Neuronal stem cell (in vitro differentiated cells): ENCODE results near the gene KIF12.
A peak's percentile ranks its signal among the peaks of the same experiment; 100 is the strongest.

Experiments
- DNase-seq: peaks from one replicate; pipeline ENCODE4 v3.0.0-alpha.2; 2013; ENCODE audit warnings: low spot score
- H2AFZ ChIP-seq: one replicate; pipeline ENCODE4 v1.6.1; 2013; ENCODE audit warnings: mild to moderate bottlenecking, low read length, inconsistent platforms
- H2AK5ac ChIP-seq: 2 replicates; pipeline ENCODE4 v1.6.1; 2013; ENCODE audit warnings: low read depth, mild to moderate bottlenecking, inconsistent platforms, low read length, moderate library complexity, mixed read lengths
- H2BK120ac ChIP-seq: 2 replicates; pipeline ENCODE4 v1.6.1; 2013; ENCODE audit warnings: low read depth, mild to moderate bottlenecking, inconsistent platforms, low read length, moderate library complexity, mixed read lengths
- H2BK12ac ChIP-seq: one replicate; pipeline ENCODE4 v1.6.1; 2013; ENCODE audit warnings: low read length, inconsistent platforms
- H2BK15ac ChIP-seq: 2 replicates; pipeline ENCODE4 v1.6.1; 2013; ENCODE audit warnings: mild to moderate bottlenecking, low read length, inconsistent platforms, mixed read lengths
- H2BK5ac ChIP-seq: one replicate; pipeline ENCODE4 v1.6.1; 2013; ENCODE audit warnings: inconsistent platforms, mild to moderate bottlenecking, low read length, moderate library complexity
- H3K14ac ChIP-seq: one replicate; pipeline ENCODE4 v1.6.1; 2013; ENCODE audit warnings: low read length, inconsistent platforms
- H3K18ac ChIP-seq: 2 replicates; pipeline ENCODE4 v1.6.1; 2013; ENCODE audit warnings: low read length, inconsistent platforms
- H3K23ac ChIP-seq: 2 replicates; pipeline ENCODE4 v1.6.1; 2013; ENCODE audit warnings: low read depth, mild to moderate bottlenecking, mixed read lengths, low read length, inconsistent platforms; ENCODE audit not compliant: poor library complexity
- H3K27ac ChIP-seq: replicated peaks from 3 replicates; pipeline ENCODE4 v1.5.1; 2013; ENCODE audit warnings: low read length, inconsistent platforms
- H3K27me3 ChIP-seq, 3 experiments: 2 replicates each; pipeline ENCODE4 v1.6.1; 2013; ENCODE audit warnings: low read length in 3 of 3, mild to moderate bottlenecking in 2 of 3, inconsistent platforms in 1 of 3, low read depth in 1 of 3, mixed read lengths in 1 of 3, moderate library complexity in 1 of 3; ENCODE audit not compliant: control insufficient read depth in 3 of 3, insufficient read depth in 3 of 3
- H3K36me3 ChIP-seq, 2 donors: replicated peaks in 1 of 2; 2 replicates each; pipeline ENCODE4 v1.6.1; 2013; ENCODE audit warnings: low read length in 2 of 2; ENCODE audit not compliant: control insufficient read depth in 2 of 2, insufficient read depth in 2 of 2
- H3K4ac ChIP-seq: 2 replicates; pipeline ENCODE4 v1.6.1; 2013; ENCODE audit warnings: inconsistent platforms, mild to moderate bottlenecking, low read length, moderate library complexity
- H3K4me1 ChIP-seq, 2 donors: 1 replicate in 1 of 2; 2 replicates in 1 of 2; pipeline ENCODE4 v1.6.1; 2013; ENCODE audit warnings: low read length in 2 of 2, low read depth in 1 of 2; ENCODE audit not compliant: control insufficient read depth in 2 of 2, insufficient read depth in 1 of 2
- H3K4me2 ChIP-seq: one replicate; pipeline ENCODE4 v1.6.1; 2013; ENCODE audit warnings: mild to moderate bottlenecking, low read length, inconsistent platforms; ENCODE audit not compliant: insufficient read depth, poor library complexity, severe bottlenecking
- H3K4me3 ChIP-seq, 2 donors: 2 replicates each; pipeline ENCODE4 v1.5.1; 2013; ENCODE audit warnings: low read length in 2 of 2, mild to moderate bottlenecking in 2 of 2, inconsistent platforms in 1 of 2, moderate library complexity in 1 of 2
- H3K79me1 ChIP-seq: one replicate; pipeline ENCODE4 v1.6.1; 2013; ENCODE audit warnings: low read depth, mild to moderate bottlenecking, inconsistent platforms, low read length, moderate library complexity
- H3K9ac ChIP-seq: one replicate; pipeline ENCODE4 v1.6.1; 2013; ENCODE audit warnings: mild to moderate bottlenecking, low read depth, low read length, inconsistent platforms; ENCODE audit not compliant: poor library complexity
- H3K9me3 ChIP-seq, 2 donors: replicated peaks in 1 of 2; 2 replicates each; pipeline versions ENCODE3 to v1.6.1; 2013; ENCODE audit warnings: low read length in 2 of 2, mild to moderate bottlenecking in 2 of 2, inconsistent platforms in 1 of 2, low read depth in 1 of 2, mixed read lengths in 1 of 2, moderate library complexity in 1 of 2; ENCODE audit not compliant: control insufficient read depth in 2 of 2, insufficient read depth in 1 of 2
- H4K8ac ChIP-seq: one replicate; pipeline ENCODE4 v1.6.1; 2013; ENCODE audit warnings: low read depth, mild to moderate bottlenecking, inconsistent platforms, low read length, moderate library complexity
- H4K91ac ChIP-seq: one replicate; pipeline ENCODE4 v1.6.1; 2013; ENCODE audit warnings: low read length, low read depth, mild to moderate bottlenecking, inconsistent platforms; ENCODE audit not compliant: poor library complexity
- WGBS, 2 donors: extraction: QIAGEN DNeasy Blood & Tissue Kit; methylation state at CpG; one replicate each; pipeline ENCODE4 v1.1.7; 2013; ENCODE audit warnings: missing lambda C conversion rate in 2 of 2, mixed read lengths in 1 of 2; ENCODE audit not compliant: insufficient read length in 2 of 2, insufficient replicate concordance in 1 of 2; ENCODE audit errors: extremely low coverage in 2 of 2; 5-methylcytosine and 5-hydroxymethylcytosine counted together

KIF12 gene

DNA sequence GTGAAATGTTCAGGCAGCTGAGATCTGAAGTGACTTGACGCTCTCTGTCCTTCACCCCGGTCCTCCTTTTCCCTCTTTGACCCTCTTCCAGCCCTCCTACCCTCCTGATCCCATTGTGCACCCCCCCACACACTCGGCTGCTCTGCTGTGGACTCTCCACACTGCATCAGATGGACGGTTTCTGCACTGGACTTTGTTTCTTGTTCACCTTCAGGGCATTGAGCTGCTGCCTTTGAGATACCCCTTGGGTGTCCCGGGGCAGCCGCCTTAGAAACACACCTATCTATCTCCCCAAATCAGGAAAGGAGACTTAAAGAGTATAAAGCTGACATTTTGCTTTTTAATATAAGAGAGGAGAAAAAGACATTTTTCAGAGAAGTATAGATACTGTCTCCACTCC, 48.4 kb downstream of the KIF12 start:
- Histone ChIP-seq H2AK5ac (no peak overlapping the region), H2AFZ (no peak overlapping the region), H3K4me2 (no peak overlapping the region), H3K14ac (no peak overlapping the region), H3K18ac (no peak overlapping the region), H3K36me3 (peaks cover 40 to 80% of the 10 kb centered on the region in 2 donors), H2BK5ac (no peak overlapping the region), H3K4me1 (no peaks in the 10 kb centered on the region), H4K91ac (no peak overlapping the region), H3K79me1 (peaks cover 4% of the 10 kb centered on the region), H2BK12ac (no peak overlapping the region), H3K27me3 (no peaks in the 10 kb centered on the region), H3K9ac (no peak overlapping the region), H3K4ac (no peak overlapping the region), H3K9me3 (no peaks in the 10 kb centered on the region), H3K4me3 (peak overlapping the region in 1 of 2 donors; percentile 30), H2BK15ac (no peak overlapping the region), H3K27ac (no peak overlapping the region), H4K8ac (no peak overlapping the region), H3K23ac (no peak overlapping the region), H2BK120ac (no peak overlapping the region)
- DNase-seq, result no peak
- no CpG with 5 or more reads among the region's 6 CpGs for WGBS, 2 donors

DNA sequence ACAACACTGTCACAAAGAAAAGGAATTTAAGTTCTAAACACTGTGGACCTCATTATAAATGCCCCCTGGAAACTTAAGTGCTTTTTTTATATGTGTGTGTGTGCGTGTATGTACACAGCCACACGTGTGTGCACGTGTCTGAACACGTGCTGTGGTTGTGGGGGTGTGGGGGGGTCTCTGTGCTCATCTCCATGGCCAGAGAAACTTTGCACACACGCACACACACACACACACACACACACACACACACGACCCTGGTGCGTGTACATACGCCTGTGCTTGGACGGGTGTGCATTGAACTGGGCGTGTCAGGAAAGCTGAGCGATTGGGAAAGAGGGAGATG, 48.9 kb downstream of the KIF12 start:
- Histone ChIP-seq H2BK12ac (no peak overlapping the region), H3K36me3 (peaks cover 40 to 82% of the 10 kb centered on the region in 2 donors), H3K27me3 (no peaks in the 10 kb centered on the region), H2BK120ac (no peak overlapping the region), H3K9ac (no peak overlapping the region), H3K9me3 (no peaks in the 10 kb centered on the region), H2AK5ac (no peak overlapping the region), H3K23ac (no peak overlapping the region), H2BK5ac (no peak overlapping the region), H4K8ac (no peak overlapping the region), H3K27ac (no peak overlapping the region), H4K91ac (no peak overlapping the region), H3K79me1 (peaks cover 4% of the 10 kb centered on the region), H3K4me1 (no peaks in the 10 kb centered on the region), H3K14ac (no peak overlapping the region), H3K4ac (no peak overlapping the region), H3K18ac (no peak overlapping the region), H3K4me2 (no peak overlapping the region), H2BK15ac (no peak overlapping the region), H2AFZ (no peak overlapping the region), H3K4me3 (peak overlapping the region in 1 of 2 donors; percentile 27)
- DNase-seq, result no peak
- no CpG with 5 or more reads among the region's 11 CpGs for WGBS, 2 donors

GRCh38 chr9:114049441-114050225, 49.5 kb downstream of the KIF12 start:
- no peaks in the 10 kb centered on the region for H3K27me3 ChIP-seq
- WGBS, 2 donors, result no CpG with 5 or more reads among the region's 40 CpGs
- no peak overlapping the region for H2BK12ac ChIP-seq
- H3K23ac ChIP-seq, result peak overlapping the region; percentile 87
- H2AK5ac ChIP-seq, result no peak overlapping the region
- DNase-seq, result no peak
- no peak overlapping the region for H3K14ac ChIP-seq
- no peak overlapping the region for H3K27ac ChIP-seq
- H3K79me1 ChIP-seq, result peaks cover 4% of the 10 kb centered on the region
- H2BK5ac ChIP-seq, result no peak overlapping the region
- no peak overlapping the region for H3K9ac ChIP-seq
- H2BK15ac ChIP-seq, result no peak overlapping the region
- H3K36me3 ChIP-seq, result peaks cover 40 to 85% of the 10 kb centered on the region in 2 donors
- no peaks in the 10 kb centered on the region for H3K4me1 ChIP-seq
- no peak overlapping the region for H3K4ac ChIP-seq
- no peak overlapping the region for H2AFZ ChIP-seq
- H3K18ac ChIP-seq, result no peak overlapping the region
- H3K4me3 ChIP-seq, result no peak overlapping the region
- H4K91ac ChIP-seq, result no peak overlapping the region
- H3K4me2 ChIP-seq, result no peak overlapping the region
- H2BK120ac ChIP-seq, result no peak overlapping the region
- no peak overlapping the region for H4K8ac ChIP-seq
- H3K9me3 ChIP-seq, result no peaks in the 10 kb centered on the region

GRCh38 chr9:114048533-114049415, 50.3 kb downstream of the KIF12 start:
- Histone ChIP-seq H3K23ac (peak overlapping the region; percentile 87), H3K27ac (no peak overlapping the region), H2BK15ac (no peak overlapping the region), H3K9ac (peak overlapping the region; percentile 12), H2BK12ac (no peak overlapping the region), H3K27me3 (no peaks in the 10 kb centered on the region), H3K4me3 (peak overlapping the region in 1 of 2 donors; percentile 62), H3K4me1 (no peaks in the 10 kb centered on the region), H2AFZ (no peak overlapping the region), H3K79me1 (peaks cover 4% of the 10 kb centered on the region), H3K4me2 (no peak overlapping the region), H2AK5ac (no peak overlapping the region), H3K9me3 (no peaks in the 10 kb centered on the region), H4K8ac (no peak overlapping the region), H2BK5ac (no peak overlapping the region), H3K18ac (no peak overlapping the region), H3K14ac (peak overlapping the region; percentile 74), H3K4ac (no peak overlapping the region), H3K36me3 (peaks cover 39 to 80% of the 10 kb centered on the region in 2 donors), H4K91ac (no peak overlapping the region), H2BK120ac (no peak overlapping the region)
- no peak for DNase-seq
- WGBS, 2 donors, result no CpG with 5 or more reads among the region's 44 CpGs
